ENCODE data around the gene TP53TG5.

TP53TG5 gene

DNA sequence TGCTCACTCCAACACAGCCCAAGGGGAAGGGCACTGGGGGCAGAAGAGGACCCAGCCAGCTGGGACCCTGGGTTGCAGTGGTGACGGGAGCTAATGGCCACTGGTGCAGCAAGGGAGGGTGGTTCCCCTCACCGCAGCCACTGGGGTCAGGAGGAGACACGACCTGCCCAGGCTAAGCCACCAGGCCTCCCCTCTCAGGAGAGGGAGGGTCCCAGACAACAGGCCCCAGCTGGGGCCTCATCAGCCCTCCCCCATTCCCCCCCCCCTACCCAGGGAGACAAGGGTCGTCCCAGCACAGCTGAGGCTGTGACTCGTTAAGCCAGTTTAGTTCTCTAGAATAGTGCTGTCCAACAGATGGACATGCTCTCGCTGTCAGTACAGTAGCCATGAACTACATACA is 52.8 kb downstream of the TP53TG5 start:
- no peak for DNase-seq (ENCODE audit: low spot score)

DNA sequence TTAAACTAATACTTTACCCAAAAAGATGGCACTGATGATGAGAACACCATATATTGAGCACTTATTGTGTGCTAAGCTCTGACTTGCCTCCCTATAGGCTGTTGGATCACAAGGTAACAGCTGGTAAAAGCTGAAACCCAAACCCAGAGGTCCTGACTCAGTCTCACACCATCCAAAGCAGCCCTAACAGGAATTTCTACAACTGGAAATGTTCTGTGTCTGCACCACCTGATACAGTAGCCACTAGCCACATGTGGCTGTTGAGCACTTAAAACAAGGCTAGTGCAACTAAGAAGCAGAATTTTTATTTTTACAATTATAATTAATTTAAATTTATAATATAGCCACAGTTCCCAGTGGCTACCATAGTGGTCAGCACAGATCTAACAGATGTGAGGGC is 54.4 kb downstream of the TP53TG5 start:
- DNase-seq (ENCODE audit: low spot score): no peak

- DNase-seq (ENCODE audit: low spot score): peak; percentile 48
Observed at GRCh38 chr20:45322952-45323383, 55.2 kb downstream of the TP53TG5 start.

Measured in germinal center (tissue), 1 donor.